HUES6 (cell line): ENCODE measurements around the gene LMOD3.

Experiments used
- H3K27ac ChIP-seq: 2 replicates; pipeline ENCODE4 v1.7.0; 2013; ENCODE audit warnings: low read depth, mild to moderate bottlenecking, low read length, inconsistent platforms
- H3K27me3 ChIP-seq: 2 replicates; pipeline ENCODE4 v1.6.1; 2013; ENCODE audit warnings: low read length; ENCODE audit not compliant: control insufficient read depth, insufficient read depth
- H3K36me3 ChIP-seq: 2 replicates; pipeline ENCODE4 v1.6.1; 2013; ENCODE audit warnings: low read length; ENCODE audit not compliant: control insufficient read depth, insufficient read depth
- H3K4me1 ChIP-seq: 2 replicates; pipeline ENCODE4 v1.6.1; 2013; ENCODE audit warnings: low read length; ENCODE audit not compliant: control insufficient read depth, insufficient read depth
- H3K4me3 ChIP-seq: 2 replicates; pipeline ENCODE4 v1.5.1; 2013; ENCODE audit warnings: low read depth, low read length
- H3K9ac ChIP-seq: one replicate; pipeline ENCODE4 v1.6.1; 2013; ENCODE audit warnings: mild to moderate bottlenecking, low read length
- H3K9me3 ChIP-seq: 2 replicates; pipeline ENCODE4 v1.6.1; 2013; ENCODE audit warnings: low read depth, low read length; ENCODE audit not compliant: control insufficient read depth, insufficient read depth

LMOD3 gene

DNA sequence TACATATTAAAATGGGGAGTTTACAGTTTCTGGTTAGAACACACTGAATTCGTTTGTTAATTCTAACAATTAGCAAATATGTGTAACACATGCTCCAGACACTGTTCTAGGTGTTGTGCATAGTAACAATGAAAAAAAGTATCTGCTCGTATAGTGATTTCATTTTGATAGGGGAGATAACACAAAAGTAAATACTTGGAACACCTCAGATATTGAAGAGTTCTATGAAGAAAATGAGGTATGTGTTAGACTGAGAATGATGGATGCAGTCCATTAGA is 63.5 kb downstream of the LMOD3 start:
- H3K36me3 ChIP-seq, result peaks cover 89% of the 10 kb centered on the region
- no peaks in the 10 kb centered on the region for H3K4me1 ChIP-seq
- no peak overlapping the region for H3K9ac ChIP-seq
- H3K9me3 ChIP-seq, result no peaks in the 10 kb centered on the region
- H3K4me3 ChIP-seq, result no peak overlapping the region
- no peak overlapping the region for H3K27ac ChIP-seq
- H3K27me3 ChIP-seq, result no peaks in the 10 kb centered on the region

GRCh38 chr3:69058180-69058946 is 64.0 kb downstream of the LMOD3 start:
- H3K27ac ChIP-seq, result no peak overlapping the region

More at GRCh38 chr3:69058180-69058946, 64.0 kb downstream of the LMOD3 start:
- no peak overlapping the region for H3K9ac ChIP-seq
- H3K36me3 ChIP-seq, result peaks cover 85% of the 10 kb centered on the region
- H3K4me3 ChIP-seq, result no peak overlapping the region
- no peaks in the 10 kb centered on the region for H3K9me3 ChIP-seq
- H3K4me1 ChIP-seq, result no peaks in the 10 kb centered on the region
- H3K27me3 ChIP-seq, result no peaks in the 10 kb centered on the region
